ENCODE data around the gene IL22RA2. TPM values are rescaled to one million over a fixed set of nuclear protein-coding genes. Genes with fewer than 3 reads are reported as not detected.

Gene IL22RA2
- total RNA-seq, 1 donor from 2014 or later: not detected

DNA sequence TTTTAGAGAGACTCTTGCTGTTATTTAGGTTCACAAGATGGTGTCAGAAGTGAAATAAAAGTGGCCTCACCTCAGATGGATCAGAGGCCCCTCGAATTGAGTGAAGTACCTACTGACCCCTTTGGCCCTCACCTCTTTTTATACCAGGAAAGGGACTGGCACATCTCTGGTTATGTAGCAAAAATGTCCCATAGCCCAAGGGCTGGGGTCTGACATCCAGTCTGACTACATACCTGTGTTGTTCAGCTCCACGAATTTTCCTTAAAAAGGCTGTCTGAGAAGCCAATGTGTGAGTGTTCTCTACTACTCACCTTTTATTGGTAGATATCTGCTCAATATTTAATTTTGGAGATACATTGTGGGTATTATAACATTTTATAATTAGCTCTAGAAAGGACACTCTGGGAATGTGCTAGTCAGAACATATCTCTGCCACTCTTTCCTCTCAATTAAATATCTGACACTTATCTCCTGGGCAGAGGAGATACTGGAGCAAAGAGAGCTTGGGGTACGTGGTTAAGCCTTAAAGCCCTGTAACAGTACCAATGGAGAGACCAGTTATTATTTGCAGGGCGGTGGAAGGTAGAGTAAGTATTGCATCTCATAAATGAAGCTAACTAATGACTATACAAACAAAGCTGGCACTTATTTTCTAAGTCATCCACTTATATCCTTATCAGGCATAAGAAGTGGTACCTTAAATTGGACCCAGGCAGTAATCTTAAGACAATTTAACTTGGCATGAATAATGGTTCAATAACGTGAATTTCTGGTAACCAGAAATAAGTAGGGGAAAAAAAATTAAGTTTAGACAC is 20.0 kb upstream of the IL22RA2 start:
- peaks cover 10% of the 10 kb centered on the region for H3K36me3 Mint-ChIP-seq (ENCODE audit: low read depth, unreplicated experiment)
- TF ChIP-seq, protein P1, sequence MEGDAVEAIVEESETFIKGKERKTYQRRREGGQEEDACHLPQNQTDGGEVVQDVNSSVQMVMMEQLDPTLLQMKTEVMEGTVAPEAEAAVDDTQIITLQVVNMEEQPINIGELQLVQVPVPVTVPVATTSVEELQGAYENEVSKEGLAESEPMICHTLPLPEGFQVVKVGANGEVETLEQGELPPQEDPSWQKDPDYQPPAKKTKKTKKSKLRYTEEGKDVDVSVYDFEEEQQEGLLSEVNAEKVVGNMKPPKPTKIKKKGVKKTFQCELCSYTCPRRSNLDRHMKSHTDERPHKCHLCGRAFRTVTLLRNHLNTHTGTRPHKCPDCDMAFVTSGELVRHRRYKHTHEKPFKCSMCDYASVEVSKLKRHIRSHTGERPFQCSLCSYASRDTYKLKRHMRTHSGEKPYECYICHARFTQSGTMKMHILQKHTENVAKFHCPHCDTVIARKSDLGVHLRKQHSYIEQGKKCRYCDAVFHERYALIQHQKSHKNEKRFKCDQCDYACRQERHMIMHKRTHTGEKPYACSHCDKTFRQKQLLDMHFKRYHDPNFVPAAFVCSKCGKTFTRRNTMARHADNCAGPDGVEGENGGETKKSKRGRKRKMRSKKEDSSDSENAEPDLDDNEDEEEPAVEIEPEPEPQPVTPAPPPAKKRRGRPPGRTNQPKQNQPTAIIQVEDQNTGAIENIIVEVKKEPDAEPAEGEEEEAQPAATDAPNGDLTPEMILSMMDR (IDR thresholded peaks at IDR 0.05; ENCODE audit: insufficient read depth, low read depth, low read length): no peak
- no peak for TF ChIP-seq EZH2 (IDR thresholded peaks at IDR 0.05; ENCODE audit: insufficient read depth, low read length)

DNA sequence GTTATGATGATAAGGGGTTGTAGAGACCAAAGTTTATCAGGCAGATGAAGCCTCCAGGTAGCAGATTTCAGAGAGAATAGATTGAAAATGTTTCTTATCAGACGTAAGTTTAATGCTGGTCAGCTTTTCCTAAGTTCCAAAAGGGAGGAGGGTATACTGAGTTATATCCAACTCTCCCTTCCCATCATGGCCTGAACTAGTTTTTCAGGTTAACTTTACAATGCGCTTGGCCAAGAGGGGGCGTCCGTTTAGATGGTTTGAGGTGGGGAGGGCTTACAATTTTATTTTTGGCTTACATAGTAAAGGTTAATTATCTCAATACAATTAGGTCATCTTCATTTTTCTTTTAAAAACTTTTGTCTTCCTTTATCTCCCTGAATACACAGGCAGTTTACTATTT is 19.4 kb upstream of the IL22RA2 start:
- peaks cover 9% of the 10 kb centered on the region for H3K9me3 Mint-ChIP-seq (ENCODE audit: unreplicated experiment)
- no peak for FAIRE-seq

More for the DNA sequence above, 20.0 kb upstream of the IL22RA2 start:
- Histone ChIP-seq H3K9me3 (ENCODE audit: insufficient read depth, low read depth, low read length) (no peaks in the 10 kb centered on the region), H2AFZ (ENCODE audit: low read depth, low read length) (no peak overlapping the region), H4K20me1 (ENCODE audit: insufficient read depth, low read length) (no peaks in the 10 kb centered on the region), H3K27ac (ENCODE audit: low read depth, low read length) (no peak overlapping the region), H3K27me3 (ENCODE audit: insufficient read depth, low read length) (no peaks in the 10 kb centered on the region), H3K79me2 (ENCODE audit: insufficient read depth, low read length) (no peaks in the 10 kb centered on the region), H3K9ac (ENCODE audit: low read length) (no peak overlapping the region), H3K36me3 (ENCODE audit: insufficient read depth, low read length) (peaks cover 10% of the 10 kb centered on the region), H3K4me1 (ENCODE audit: insufficient read depth, low read length) (no peaks in the 10 kb centered on the region), H3K4me2 (ENCODE audit: low read length) (no peak overlapping the region), H3K4me3 (ENCODE audit: insufficient read depth, low read depth, low read length) (no peak overlapping the region)
- Mint-ChIP-seq H3K27ac (ENCODE audit: unreplicated experiment) (no peak overlapping the region), H3K27me3 (ENCODE audit: low read depth, unreplicated experiment) (no peaks in the 10 kb centered on the region), H3K4me1 (ENCODE audit: low read depth, unreplicated experiment) (no peaks in the 10 kb centered on the region), H3K9me3 (ENCODE audit: unreplicated experiment) (peaks cover 9% of the 10 kb centered on the region), H3K4me3 (ENCODE audit: unreplicated experiment) (no peak overlapping the region)
- FAIRE-seq (no peak), DNase-seq (ENCODE audit: low read depth) (no peak)

More for the DNA sequence above, 19.4 kb upstream of the IL22RA2 start:
- no peak overlapping the region for H3K27ac ChIP-seq (ENCODE audit: low read depth, low read length)
- Mint-ChIP-seq H3K4me3 (ENCODE audit: unreplicated experiment) (no peak overlapping the region), H3K4me1 (ENCODE audit: low read depth, unreplicated experiment) (no peaks in the 10 kb centered on the region), H3K27ac (ENCODE audit: unreplicated experiment) (no peak overlapping the region), H3K27me3 (ENCODE audit: low read depth, unreplicated experiment) (no peaks in the 10 kb centered on the region), H3K36me3 (ENCODE audit: low read depth, unreplicated experiment) (peaks cover 4% of the 10 kb centered on the region)
- no peak overlapping the region for H3K4me3 ChIP-seq (ENCODE audit: insufficient read depth, low read depth, low read length)
- no peaks in the 10 kb centered on the region for H3K9me3 ChIP-seq (ENCODE audit: insufficient read depth, low read depth, low read length)
- H4K20me1 ChIP-seq (ENCODE audit: insufficient read depth, low read length): no peaks in the 10 kb centered on the region
- H3K27me3 ChIP-seq (ENCODE audit: insufficient read depth, low read length): no peaks in the 10 kb centered on the region
- no peak for TF ChIP-seq EZH2 (IDR thresholded peaks at IDR 0.05; ENCODE audit: insufficient read depth, low read length)
- TF ChIP-seq, protein P1 (IDR thresholded peaks at IDR 0.05; ENCODE audit: insufficient read depth, low read depth, low read length): no peak
- H3K4me2 ChIP-seq (ENCODE audit: low read length): no peak overlapping the region
- H3K79me2 ChIP-seq (ENCODE audit: insufficient read depth, low read length): no peaks in the 10 kb centered on the region
- DNase-seq (ENCODE audit: low read depth): no peak
- no peak overlapping the region for H2AFZ ChIP-seq (ENCODE audit: low read depth, low read length)
- peaks cover 4% of the 10 kb centered on the region for H3K36me3 ChIP-seq (ENCODE audit: insufficient read depth, low read length)
- no peak overlapping the region for H3K9ac ChIP-seq (ENCODE audit: low read length)
- H3K4me1 ChIP-seq (ENCODE audit: insufficient read depth, low read length): no peaks in the 10 kb centered on the region

Data from astrocyte (in vitro differentiated cells and primary cell).